Ectodermal cell (in vitro differentiated cells): ENCODE measurements around the gene MON2.

ENCODE experiments used
- H3K27ac ChIP-seq: 2 replicates; pipeline ENCODE4 v1.7.0; 2013; ENCODE audit warnings: mild to moderate bottlenecking, low read depth, low read length; ENCODE audit not compliant: insufficient read depth, poor library complexity, severe bottlenecking
- H3K27me3 ChIP-seq: 2 replicates; pipeline ENCODE4 v1.7.0; 2013; ENCODE audit warnings: mild to moderate bottlenecking, low read length; ENCODE audit not compliant: insufficient read depth, control insufficient read depth, poor library complexity, severe bottlenecking
- H3K36me3 ChIP-seq: one replicate; pipeline ENCODE4 v1.7.0; 2013; ENCODE audit warnings: low read length; ENCODE audit not compliant: control insufficient read depth, insufficient read depth
- H3K4me1 ChIP-seq: one replicate; pipeline ENCODE4 v1.7.0; 2013; ENCODE audit warnings: low read length; ENCODE audit not compliant: control insufficient read depth, insufficient read depth
- H3K4me3 ChIP-seq: 2 replicates; pipeline ENCODE4 v1.7.0; 2013; ENCODE audit warnings: low read depth, low read length, control low read depth; ENCODE audit not compliant: insufficient read depth
- H3K9me3 ChIP-seq: 2 replicates; pipeline ENCODE4 v1.7.0; 2013; ENCODE audit warnings: mild to moderate bottlenecking, low read length, moderate library complexity; ENCODE audit not compliant: control insufficient read depth
- WGBS, 2 experiments: methylation state at CpG; one replicate each; pipeline ENCODE4 v1.1.7; 2013; ENCODE audit warnings: missing lambda C conversion rate in 2 of 2; 5-methylcytosine and 5-hydroxymethylcytosine counted together

The MON2 gene

DNA sequence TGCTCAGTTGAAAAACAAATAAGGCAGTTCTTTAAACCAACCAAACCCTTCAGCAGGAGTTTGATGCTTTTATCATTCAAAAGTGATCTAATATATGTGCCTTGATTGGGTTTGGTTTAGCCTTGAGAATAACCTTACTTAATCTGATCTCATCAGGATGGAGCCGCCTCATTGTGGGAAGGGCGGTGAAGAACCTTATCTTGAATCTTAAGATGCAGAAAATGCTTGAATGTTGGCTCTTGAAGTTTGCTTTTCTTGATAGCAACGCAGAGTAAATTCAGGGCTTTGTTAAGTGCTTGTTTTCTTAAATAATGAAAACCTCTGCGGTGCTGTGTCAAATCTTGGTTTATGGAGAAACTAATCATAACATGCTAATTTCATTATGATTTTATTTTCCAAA lies 138.2 kb downstream of the MON2 start:
- 7 to 15% methylated on average over 3 of the region's 4 CpGs for WGBS, 2 experiments

GRCh38 chr12:62605981-62606380 lies 139.4 kb downstream of the MON2 start:
- no peaks in the 10 kb centered on the region for H3K27me3 ChIP-seq
- peaks cover 2% of the 10 kb centered on the region for H3K9me3 ChIP-seq
- H3K4me1 ChIP-seq = peaks cover 8% of the 10 kb centered on the region
- no peak overlapping the region for H3K27ac ChIP-seq
- WGBS, 2 experiments = 85 to 89% methylated on average over 2 of the region's 2 CpGs
- peak overlapping the region; percentile 88 for H3K4me3 ChIP-seq
- no peaks in the 10 kb centered on the region for H3K36me3 ChIP-seq

More for the DNA sequence above, 138.2 kb downstream of the MON2 start:
- H3K9me3 ChIP-seq = peaks cover 2% of the 10 kb centered on the region
- H3K27ac ChIP-seq = no peak overlapping the region
- peak overlapping the region; percentile 88 for H3K4me3 ChIP-seq
- no peaks in the 10 kb centered on the region for H3K27me3 ChIP-seq
- peaks cover 8% of the 10 kb centered on the region for H3K4me1 ChIP-seq
- H3K36me3 ChIP-seq = no peaks in the 10 kb centered on the region

- 93 to 95% methylated on average over 1 of the region's 1 CpG for WGBS, 2 experiments
These were observed 140.0 kb downstream of the MON2 start for GRCh38 chr12:62606654-62607053.

GRCh38 chr12:62613081-62613480 lies 146.5 kb downstream of the MON2 start:
- H3K4me3 ChIP-seq = no peak overlapping the region
- H3K4me1 ChIP-seq = no peaks in the 10 kb centered on the region
- no peaks in the 10 kb centered on the region for H3K36me3 ChIP-seq
- H3K27me3 ChIP-seq = no peaks in the 10 kb centered on the region
- H3K9me3 ChIP-seq = no peaks in the 10 kb centered on the region
- H3K27ac ChIP-seq = no peak overlapping the region
- WGBS, 2 experiments = 92 to 100% methylated on average over 1 of the region's 1 CpG

More at GRCh38 chr12:62606654-62607053, 140.0 kb downstream of the MON2 start:
- Histone ChIP-seq H3K36me3 (no peaks in the 10 kb centered on the region), H3K27ac (peak overlapping the region; percentile 4), H3K4me1 (peaks cover 8% of the 10 kb centered on the region), H3K9me3 (peaks cover 2% of the 10 kb centered on the region), H3K4me3 (no peak overlapping the region), H3K27me3 (no peaks in the 10 kb centered on the region)

- Histone ChIP-seq H3K4me3 (no peak overlapping the region), H3K27ac (no peak overlapping the region), H3K9me3 (no peaks in the 10 kb centered on the region), H3K27me3 (no peaks in the 10 kb centered on the region), H3K36me3 (no peaks in the 10 kb centered on the region), H3K4me1 (no peaks in the 10 kb centered on the region)
These were observed 151.7 kb downstream of the MON2 start for GRCh38 chr12:62618319-62618718.

DNA sequence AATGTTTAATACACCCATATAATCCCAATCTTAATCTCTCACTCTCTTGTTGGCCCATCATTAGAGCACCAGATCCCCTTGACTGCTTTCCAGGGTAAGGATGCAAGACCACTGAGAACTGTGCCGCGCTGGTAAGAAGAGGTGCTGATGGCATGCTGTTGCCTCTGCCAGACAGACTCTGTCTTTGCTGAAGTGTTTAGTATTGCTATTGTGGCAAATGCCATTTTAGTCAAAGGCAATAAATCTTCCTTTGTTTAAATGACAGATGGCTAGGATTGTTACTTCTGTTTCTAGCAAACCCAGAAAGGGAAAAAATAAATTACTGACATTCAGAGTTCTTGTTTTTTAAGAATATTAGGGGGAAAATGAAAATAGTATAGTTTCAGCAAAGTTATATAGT lies 152.3 kb downstream of the MON2 start:
- no peaks in the 10 kb centered on the region for H3K4me1 ChIP-seq
- no peaks in the 10 kb centered on the region for H3K36me3 ChIP-seq
- no peak overlapping the region for H3K27ac ChIP-seq
- H3K4me3 ChIP-seq = no peak overlapping the region
- 87 to 94% methylated on average over 2 of the region's 2 CpGs for WGBS, 2 experiments
- H3K27me3 ChIP-seq = no peaks in the 10 kb centered on the region
- H3K9me3 ChIP-seq = no peaks in the 10 kb centered on the region

DNA sequence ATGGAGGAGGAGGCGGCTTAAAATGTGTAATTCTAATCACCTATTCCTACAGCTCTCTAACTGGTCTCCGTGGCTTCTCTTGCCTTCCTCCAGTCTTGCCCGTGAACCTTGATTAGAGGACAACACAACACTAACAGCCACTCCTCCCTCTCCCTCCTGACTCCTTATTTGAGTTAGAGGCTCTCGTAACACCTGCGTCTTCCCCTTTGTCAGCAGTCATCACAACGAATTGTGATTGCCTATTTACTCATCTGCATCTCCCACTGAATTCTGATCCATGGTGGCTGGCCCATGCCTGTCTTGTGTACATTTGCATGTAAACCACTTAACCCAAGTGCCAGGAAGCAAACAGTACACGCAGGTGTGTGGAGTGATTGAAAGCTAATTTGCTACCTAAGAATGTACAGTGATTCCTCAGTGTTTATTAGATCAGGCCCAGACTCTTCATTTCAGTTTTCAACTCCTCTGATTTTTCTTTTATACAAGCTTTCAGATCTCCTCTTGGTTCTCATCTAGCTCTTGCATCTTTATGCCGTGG lies 154.5 kb downstream of the MON2 start:
- WGBS, 2 experiments = 83 to 86% methylated on average over 8 of the region's 8 CpGs

GRCh38 chr12:62622177-62622576 lies 155.6 kb downstream of the MON2 start:
- H3K4me1 ChIP-seq = peaks cover 5% of the 10 kb centered on the region
- WGBS, 2 experiments = 57 to 68% methylated on average over 2 of the region's 2 CpGs

More for the DNA sequence above, 154.5 kb downstream of the MON2 start:
- no peaks in the 10 kb centered on the region for H3K9me3 ChIP-seq
- no peaks in the 10 kb centered on the region for H3K27me3 ChIP-seq
- no peaks in the 10 kb centered on the region for H3K36me3 ChIP-seq
- H3K4me1 ChIP-seq = peaks cover 5% of the 10 kb centered on the region
- H3K27ac ChIP-seq = no peak overlapping the region
- no peak overlapping the region for H3K4me3 ChIP-seq

GRCh38 chr12:62625228-62625627 lies 158.6 kb downstream of the MON2 start:
- H3K27ac ChIP-seq = no peak overlapping the region
- H3K9me3 ChIP-seq = no peaks in the 10 kb centered on the region
- H3K4me3 ChIP-seq = no peak overlapping the region
- peaks cover 4% of the 10 kb centered on the region for H3K27me3 ChIP-seq
- H3K36me3 ChIP-seq = no peaks in the 10 kb centered on the region
- WGBS, 2 experiments = 94 to 96% methylated on average over 2 of the region's 2 CpGs
- peaks cover 13% of the 10 kb centered on the region for H3K4me1 ChIP-seq

More at GRCh38 chr12:62622177-62622576, 155.6 kb downstream of the MON2 start:
- no peaks in the 10 kb centered on the region for H3K9me3 ChIP-seq
- no peak overlapping the region for H3K4me3 ChIP-seq
- H3K36me3 ChIP-seq = no peaks in the 10 kb centered on the region
- H3K27ac ChIP-seq = no peak overlapping the region
- no peaks in the 10 kb centered on the region for H3K27me3 ChIP-seq

GRCh38 chr12:62627181-62627580 lies 160.6 kb downstream of the MON2 start:
- H3K27ac ChIP-seq = no peak overlapping the region

DNA sequence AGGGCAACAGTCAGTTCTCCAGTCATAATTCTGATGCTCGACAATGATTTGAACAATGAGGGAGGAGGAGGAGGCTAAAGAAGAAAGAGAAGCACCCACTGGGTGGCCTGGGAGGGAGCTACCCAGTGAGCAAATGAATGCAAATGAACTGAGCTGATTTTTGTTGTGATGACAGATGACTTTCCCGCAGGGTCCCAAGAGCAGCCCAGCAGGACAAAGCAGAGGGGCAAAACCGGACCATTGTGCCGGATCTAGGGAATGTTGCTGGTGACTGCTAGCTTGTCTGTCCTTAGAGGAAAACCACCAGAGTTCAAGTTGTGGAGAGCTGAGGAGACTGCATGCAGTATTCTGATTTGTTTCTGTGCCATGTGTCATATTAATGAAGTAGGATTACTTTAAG lies 162.8 kb downstream of the MON2 start:
- WGBS, 2 experiments = 1 to 2% methylated on average over 4 of the region's 4 CpGs
- H3K27me3 ChIP-seq = peaks cover 44% of the 10 kb centered on the region
- no peak overlapping the region for H3K27ac ChIP-seq
- H3K4me3 ChIP-seq = no peak overlapping the region
- peaks cover 22% of the 10 kb centered on the region for H3K4me1 ChIP-seq
- no peaks in the 10 kb centered on the region for H3K36me3 ChIP-seq
- no peaks in the 10 kb centered on the region for H3K9me3 ChIP-seq

More at GRCh38 chr12:62627181-62627580, 160.6 kb downstream of the MON2 start:
- peaks cover 24% of the 10 kb centered on the region for H3K27me3 ChIP-seq
- H3K4me1 ChIP-seq = peaks cover 22% of the 10 kb centered on the region
- H3K36me3 ChIP-seq = no peaks in the 10 kb centered on the region
- no peaks in the 10 kb centered on the region for H3K9me3 ChIP-seq
- no peak overlapping the region for H3K4me3 ChIP-seq
- 88 to 95% methylated on average over 2 of the region's 2 CpGs for WGBS, 2 experiments
